Mucosa of descending colon (tissue), 3 donors: ENCODE results near the gene TPD52L1. TPM values are rescaled to one million over a fixed set of nuclear protein-coding genes. Genes with fewer than 3 reads are reported as not detected.

Source experiments
- ATAC-seq: fragments of 200-7000 bp; cut with Tn5 transposase; one replicate; pipeline ENCODE4 v1.9.1; 2020; ENCODE audit warnings: mild to moderate bottlenecking, moderate library complexity
- DNase-seq, 3 donors: peaks; one replicate each; pipeline ENCODE4 v3.0.0-alpha.2; 2020
- H3K36me3 ChIP-seq: fragments of 200-600 bp; one replicate; pipeline ENCODE4 v1.8.0; 2021; ENCODE audit warnings: low read depth, mild to moderate bottlenecking
- H3K4me1 ChIP-seq: fragments of 200-600 bp; one replicate; pipeline ENCODE4 v1.8.0; 2021; ENCODE audit warnings: low read depth, mild to moderate bottlenecking
- H3K4me3 ChIP-seq: fragments of 200-600 bp; one replicate; pipeline ENCODE4 v1.8.0; 2021; ENCODE audit warnings: mild to moderate bottlenecking
- H3K9me3 ChIP-seq: fragments of 200-600 bp; one replicate; pipeline ENCODE4 v1.8.0; 2021; ENCODE audit warnings: mild to moderate bottlenecking
- CTCF ChIP-seq: fragments of 200-600 bp; IDR thresholded peaks from one replicate; pipeline ENCODE4 v1.8.0; 2022; ENCODE audit warnings: antibody characterized with exemption, mild to moderate bottlenecking
- intact Hi-C, 2 donors: fragments of 100-400 bp; cut with DNase I in 1 of 2; cut with micrococcal nuclease in 1 of 2; formaldehyde crosslinking; loops; one replicate each; pipeline versions ENCODE4 v1.11.0 to v1.11.1; 2022; cut with DNase I, micrococcal nuclease
- total RNA-seq, 3 donors: library from RNA; stranded (reverse); fragmentation: NEBNext Ultra II Directional in 2 of 3; extraction: Animal tissue kit (Norgen Biotek cat#: 25700) in 2 of 3; gene quantifications; one replicate each; pipeline versions ENCODE4 v1.2.1 to v1.2.4, GENCODE V29; 2021 to 2023
- donor health status: DM: no; HTN: no; CAD: no; lungs with moderate emphysema.
- donor health status: DM: no; HTN: no; CAD: no.
- donor health status: DM: no; HTN: yes; CAD: no.

Gene TPD52L1
- total RNA-seq, 3 donors from 2014 or later = 12.1 to 23.9 (median 22.0) TPM

GRCh38 chr6:125294036-125294435, 140.5 kb downstream of the TPD52L1 start:
- intact Hi-C loops = no loop called here
- Histone ChIP-seq H3K36me3 (no peaks in the 10 kb centered on the region), H3K4me1 (no peaks in the 10 kb centered on the region), H3K4me3 (no peak overlapping the region), H3K9me3 (no peaks in the 10 kb centered on the region)
- no peak for TF ChIP-seq CTCF
- ATAC-seq = no peak
- DNase-seq = no peak

- H3K36me3 ChIP-seq = no peaks in the 10 kb centered on the region
- TF ChIP-seq CTCF = no peak
- ATAC-seq (no peak), DNase-seq (no peak)
- no peak overlapping the region for H3K4me3 ChIP-seq
- H3K9me3 ChIP-seq = no peaks in the 10 kb centered on the region
- intact Hi-C loops = no loop called here
- no peaks in the 10 kb centered on the region for H3K4me1 ChIP-seq
These were observed 141.4 kb downstream of the TPD52L1 start for GRCh38 chr6:125294925-125295324.

DNA sequence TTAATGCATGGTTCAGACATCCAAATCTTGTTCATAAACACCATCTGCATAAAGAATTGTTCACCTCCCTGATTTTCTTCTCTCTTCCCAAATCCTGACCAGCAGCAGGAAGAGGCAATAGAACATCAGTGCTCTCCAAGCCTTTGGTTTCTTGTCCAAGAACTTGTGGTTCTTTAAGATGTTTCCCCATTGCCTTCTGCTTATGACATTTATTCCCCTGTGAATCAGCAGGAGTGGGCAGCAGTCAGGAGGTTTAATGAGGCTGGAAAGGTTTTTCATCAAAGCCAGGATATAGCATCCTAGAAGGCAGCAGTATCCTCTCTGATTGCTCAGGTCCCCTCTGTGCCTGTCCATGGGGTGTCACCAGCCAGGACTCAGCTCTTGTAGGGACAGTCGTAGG, 142.9 kb downstream of the TPD52L1 start:
- Histone ChIP-seq H3K9me3 (no peaks in the 10 kb centered on the region), H3K4me1 (peaks cover 6% of the 10 kb centered on the region), H3K36me3 (no peaks in the 10 kb centered on the region), H3K4me3 (no peak overlapping the region)
- DNase-seq (no peak), ATAC-seq (no peak)
- intact Hi-C loops = no loop called here
- TF ChIP-seq CTCF = no peak

DNA sequence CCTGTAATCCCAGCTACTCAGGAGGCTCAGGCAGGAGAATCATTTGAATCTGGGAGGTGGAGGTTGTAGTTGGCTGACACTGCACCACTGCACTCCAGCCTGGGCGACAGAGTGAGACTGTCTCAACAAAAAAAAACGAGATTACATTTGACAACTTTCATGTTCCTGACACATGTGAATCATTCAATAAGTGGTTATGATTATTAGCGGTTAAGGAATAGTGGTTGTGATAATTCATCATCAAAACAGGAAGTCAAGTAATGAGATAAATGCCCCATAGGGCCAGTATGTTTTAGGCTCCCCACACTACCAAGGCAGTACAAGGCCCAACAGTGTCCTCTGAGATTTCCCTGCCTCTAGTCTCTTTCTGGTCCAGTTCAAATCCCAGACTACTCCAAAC, 145.7 kb downstream of the TPD52L1 start:
- Histone ChIP-seq H3K4me3 (no peak overlapping the region), H3K9me3 (no peaks in the 10 kb centered on the region), H3K4me1 (peaks cover 6% of the 10 kb centered on the region), H3K36me3 (no peaks in the 10 kb centered on the region)
- no peak for TF ChIP-seq CTCF
- intact Hi-C loops = no loop called here
- ATAC-seq (no peak), DNase-seq (no peak)

- peaks cover 6% of the 10 kb centered on the region for H3K4me1 ChIP-seq
- no peaks in the 10 kb centered on the region for H3K9me3 ChIP-seq
- H3K4me3 ChIP-seq = peak overlapping the region; percentile 60
- no peak for ATAC-seq
- intact Hi-C loops = loop anchor here in 1 of 2 donors (10.0 kb wide), 1 partner anchor 684 kb away; the partner anchor contains the start of gene TRMT11
- TF ChIP-seq CTCF = no peak
- no peak for DNase-seq
- no peaks in the 10 kb centered on the region for H3K36me3 ChIP-seq
These were observed 147.4 kb downstream of the TPD52L1 start for GRCh38 chr6:125300992-125301434.
